ENCODE results near the gene MED25. TPM values are rescaled to one million over a fixed set of nuclear protein-coding genes. Genes with fewer than 3 reads are reported as not detected.

MED25 gene
- polyA plus RNA-seq, 1 donor from 2014 or later = 18.9 TPM

DNA sequence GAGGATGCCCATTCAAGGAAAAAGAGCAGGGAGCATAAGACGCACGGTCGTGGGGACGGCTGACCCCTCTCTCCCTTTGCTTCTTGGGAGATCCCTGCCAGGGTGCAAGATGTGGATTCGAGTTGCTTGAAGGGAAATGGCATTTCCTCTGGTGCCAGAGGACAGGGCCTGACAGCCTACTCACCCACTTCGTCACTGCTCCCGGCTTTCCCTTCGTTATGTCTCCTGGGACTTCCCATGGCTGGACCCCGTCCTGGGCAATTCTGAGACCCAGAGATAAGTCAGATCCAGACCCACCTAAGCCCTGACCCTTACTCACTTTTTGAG, 60.6 kb downstream of the MED25 start:
- H3K9me2 ChIP-seq (ENCODE audit: insufficient read depth, low read length) = no peaks in the 10 kb centered on the region
- H3K4me3 ChIP-seq (ENCODE audit: low read length) = peak overlapping the region; percentile 75
- peak overlapping the region; percentile 92 for H3K9ac ChIP-seq (ENCODE audit: low read length)

DNA sequence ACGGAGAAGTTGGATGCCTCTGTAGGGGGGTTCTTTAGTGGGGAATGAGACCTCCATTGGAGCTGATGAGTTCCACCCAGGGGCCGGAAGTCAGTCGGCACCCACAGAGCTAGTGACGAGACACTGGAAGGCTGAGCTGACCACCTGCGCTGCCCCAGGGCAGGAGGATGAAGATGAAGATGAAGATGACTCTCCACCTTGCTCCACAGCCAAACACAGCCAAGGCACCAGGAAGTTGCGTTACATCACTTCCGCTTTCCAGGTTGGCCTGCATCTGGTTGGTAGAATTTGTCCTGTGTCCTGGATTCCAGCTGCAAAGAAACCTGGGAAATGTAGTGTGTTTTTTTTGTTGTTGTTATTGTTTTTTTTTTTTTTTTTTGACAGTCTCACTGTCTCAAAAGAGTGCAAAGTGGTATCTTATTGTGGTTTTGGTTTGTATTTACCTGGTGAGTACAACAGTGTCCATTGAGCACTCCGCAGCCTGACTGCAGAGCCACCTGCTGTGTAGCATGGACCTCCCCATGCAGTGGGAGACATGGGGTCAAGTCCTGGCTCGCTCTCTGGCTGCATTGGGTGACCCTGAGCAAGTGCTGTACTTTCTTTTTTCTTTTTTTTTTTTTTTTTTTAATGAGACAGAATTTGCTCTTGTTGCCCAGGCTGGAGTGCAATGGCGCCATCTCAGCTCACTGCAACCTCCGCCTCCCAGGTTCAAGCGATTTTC, 61.3 kb downstream of the MED25 start:
- no peaks in the 10 kb centered on the region for H4K20me1 ChIP-seq (ENCODE audit: insufficient read depth)
- H3K79me2 ChIP-seq (replicated peaks; ENCODE audit: insufficient read depth, low read length) = peaks cover 14% of the 10 kb centered on the region
- TF ChIP-seq POLR2AphosphoS5 (IDR thresholded peaks at IDR 0.05) (no peak), MXI1 (conservative IDR thresholded peaks at IDR 0.05; ENCODE audit: poor library complexity, severe bottlenecking) (no peak)
- H2AFZ ChIP-seq (ENCODE audit: low read depth, low read length) = no peak overlapping the region
- H3K27ac ChIP-seq (ENCODE audit: low read length) = no peak overlapping the region
- no peak overlapping the region for H3K4me2 ChIP-seq (ENCODE audit: low read length)
- no peaks in the 10 kb centered on the region for H3F3A ChIP-seq (ENCODE audit: insufficient read depth, low read length, poor library complexity, severe bottlenecking)
- H3K9ac ChIP-seq (ENCODE audit: low read length) = no peak overlapping the region
- H3K36me3 ChIP-seq (ENCODE audit: insufficient read depth, low read length) = peaks cover 9% of the 10 kb centered on the region
- no peak overlapping the region for H3K4me3 ChIP-seq (ENCODE audit: low read length)
- H3K27me3 ChIP-seq (ENCODE audit: insufficient read depth, low read depth, low read length) = no peaks in the 10 kb centered on the region
- H3K9me3 ChIP-seq (ENCODE audit: low read length) = peaks cover 6% of the 10 kb centered on the region
- H3K9me2 ChIP-seq (ENCODE audit: insufficient read depth, low read length) = no peaks in the 10 kb centered on the region

More for the DNA sequence above, 60.6 kb downstream of the MED25 start:
- Histone ChIP-seq H2AFZ (ENCODE audit: low read depth, low read length) (no peak overlapping the region), H3K27me3 (ENCODE audit: insufficient read depth, low read depth, low read length) (no peaks in the 10 kb centered on the region), H3K36me3 (ENCODE audit: insufficient read depth, low read length) (peaks cover 9% of the 10 kb centered on the region), H3K27ac (ENCODE audit: low read length) (no peak overlapping the region), H3K4me2 (ENCODE audit: low read length) (peak overlapping the region; percentile 68), H4K20me1 (ENCODE audit: insufficient read depth) (no peaks in the 10 kb centered on the region), H3K79me2 (replicated peaks; ENCODE audit: insufficient read depth, low read length) (peaks cover 14% of the 10 kb centered on the region), H3K9me3 (ENCODE audit: low read length) (peaks cover 6% of the 10 kb centered on the region), H3F3A (ENCODE audit: insufficient read depth, low read length, poor library complexity, severe bottlenecking) (no peaks in the 10 kb centered on the region)
- TF ChIP-seq EZH2 (IDR thresholded peaks at IDR 0.05; ENCODE audit: borderline replicate concordance, insufficient read depth, low read length, poor library complexity, severe bottlenecking) (no peak), TAF1 (IDR thresholded peaks at IDR 0.05; ENCODE audit: low read depth) (no peak), RAD21 (conservative IDR thresholded peaks at IDR 0.05) (no peak), EP300 (conservative IDR thresholded peaks at IDR 0.05; ENCODE audit: poor library complexity, severe bottlenecking) (no peak), MXI1 (conservative IDR thresholded peaks at IDR 0.05; ENCODE audit: poor library complexity, severe bottlenecking) (no peak), POLR2AphosphoS5 (IDR thresholded peaks at IDR 0.05) (no peak), SMC3 (conservative IDR thresholded peaks at IDR 0.05; ENCODE audit: poor library complexity) (no peak)
- TF ChIP-seq, protein P1, sequence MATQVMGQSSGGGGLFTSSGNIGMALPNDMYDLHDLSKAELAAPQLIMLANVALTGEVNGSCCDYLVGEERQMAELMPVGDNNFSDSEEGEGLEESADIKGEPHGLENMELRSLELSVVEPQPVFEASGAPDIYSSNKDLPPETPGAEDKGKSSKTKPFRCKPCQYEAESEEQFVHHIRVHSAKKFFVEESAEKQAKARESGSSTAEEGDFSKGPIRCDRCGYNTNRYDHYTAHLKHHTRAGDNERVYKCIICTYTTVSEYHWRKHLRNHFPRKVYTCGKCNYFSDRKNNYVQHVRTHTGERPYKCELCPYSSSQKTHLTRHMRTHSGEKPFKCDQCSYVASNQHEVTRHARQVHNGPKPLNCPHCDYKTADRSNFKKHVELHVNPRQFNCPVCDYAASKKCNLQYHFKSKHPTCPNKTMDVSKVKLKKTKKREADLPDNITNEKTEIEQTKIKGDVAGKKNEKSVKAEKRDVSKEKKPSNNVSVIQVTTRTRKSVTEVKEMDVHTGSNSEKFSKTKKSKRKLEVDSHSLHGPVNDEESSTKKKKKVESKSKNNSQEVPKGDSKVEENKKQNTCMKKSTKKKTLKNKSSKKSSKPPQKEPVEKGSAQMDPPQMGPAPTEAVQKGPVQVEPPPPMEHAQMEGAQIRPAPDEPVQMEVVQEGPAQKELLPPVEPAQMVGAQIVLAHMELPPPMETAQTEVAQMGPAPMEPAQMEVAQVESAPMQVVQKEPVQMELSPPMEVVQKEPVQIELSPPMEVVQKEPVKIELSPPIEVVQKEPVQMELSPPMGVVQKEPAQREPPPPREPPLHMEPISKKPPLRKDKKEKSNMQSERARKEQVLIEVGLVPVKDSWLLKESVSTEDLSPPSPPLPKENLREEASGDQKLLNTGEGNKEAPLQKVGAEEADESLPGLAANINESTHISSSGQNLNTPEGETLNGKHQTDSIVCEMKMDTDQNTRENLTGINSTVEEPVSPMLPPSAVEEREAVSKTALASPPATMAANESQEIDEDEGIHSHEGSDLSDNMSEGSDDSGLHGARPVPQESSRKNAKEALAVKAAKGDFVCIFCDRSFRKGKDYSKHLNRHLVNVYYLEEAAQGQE (IDR thresholded peaks at IDR 0.05; ENCODE audit: borderline replicate concordance) = no peak
- TF ChIP-seq, protein P2, sequence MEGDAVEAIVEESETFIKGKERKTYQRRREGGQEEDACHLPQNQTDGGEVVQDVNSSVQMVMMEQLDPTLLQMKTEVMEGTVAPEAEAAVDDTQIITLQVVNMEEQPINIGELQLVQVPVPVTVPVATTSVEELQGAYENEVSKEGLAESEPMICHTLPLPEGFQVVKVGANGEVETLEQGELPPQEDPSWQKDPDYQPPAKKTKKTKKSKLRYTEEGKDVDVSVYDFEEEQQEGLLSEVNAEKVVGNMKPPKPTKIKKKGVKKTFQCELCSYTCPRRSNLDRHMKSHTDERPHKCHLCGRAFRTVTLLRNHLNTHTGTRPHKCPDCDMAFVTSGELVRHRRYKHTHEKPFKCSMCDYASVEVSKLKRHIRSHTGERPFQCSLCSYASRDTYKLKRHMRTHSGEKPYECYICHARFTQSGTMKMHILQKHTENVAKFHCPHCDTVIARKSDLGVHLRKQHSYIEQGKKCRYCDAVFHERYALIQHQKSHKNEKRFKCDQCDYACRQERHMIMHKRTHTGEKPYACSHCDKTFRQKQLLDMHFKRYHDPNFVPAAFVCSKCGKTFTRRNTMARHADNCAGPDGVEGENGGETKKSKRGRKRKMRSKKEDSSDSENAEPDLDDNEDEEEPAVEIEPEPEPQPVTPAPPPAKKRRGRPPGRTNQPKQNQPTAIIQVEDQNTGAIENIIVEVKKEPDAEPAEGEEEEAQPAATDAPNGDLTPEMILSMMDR (IDR thresholded peaks at IDR 0.05; ENCODE audit: poor library complexity, severe bottlenecking) = no peak
